Stomach (tissue), 9 donors: ENCODE measurements around the gene TGM2. TPM values are rescaled to one million over a fixed set of nuclear protein-coding genes. Genes with fewer than 3 reads are reported as not detected.

Experiments
- DNase-seq, 2 donors: peaks; one replicate each; pipeline versions ENCODE4 v3.0.0 to v3.0.0-alpha.2; 2013 to 2019
- H3K27ac ChIP-seq, 5 donors: fragments of 200-600 bp in 4 of 5; sonication (generic) in 4 of 5; one replicate each; pipeline ENCODE4 v1.5.1; 2013 to 2019; ENCODE audit warnings: mild to moderate bottlenecking in 1 of 5, moderate library complexity in 1 of 5
- H3K27me3 ChIP-seq, 3 donors: fragments of 200-600 bp; sonication (generic); one replicate each; pipeline ENCODE4 v1.5.1; 2017 to 2019; ENCODE audit warnings: mixed run types in 1 of 3
- H3K36me3 ChIP-seq, 4 donors: fragments of 200-600 bp; sonication (generic); 1 replicate in 3 of 4; 2 replicates in 1 of 4; pipeline ENCODE4 v1.5.1; 2016 to 2019
- H3K4me1 ChIP-seq, 4 donors: fragments of 200-600 bp; sonication (generic); one replicate each; pipeline ENCODE4 v1.5.1; 2016 to 2019
- H3K4me3 ChIP-seq, 4 donors: fragments of 200-600 bp; sonication (generic) in 3 of 4; one replicate each; pipeline ENCODE4 v1.5.1; 2016 to 2019; ENCODE audit warnings: mild to moderate bottlenecking in 1 of 4
- H3K9me3 ChIP-seq, 4 donors: fragments of 200-600 bp; sonication (generic); one replicate each; pipeline ENCODE4 v1.5.1; 2016 to 2019
- CTCF ChIP-seq, 7 experiments: fragments of 450-650 bp in 4 of 7; fragments of 200-600 bp in 3 of 7; sonication (generic) in 3 of 7; IDR thresholded peaks; one replicate each; pipeline ENCODE4 v1.5.1; 2016 to 2019; ENCODE audit warnings: antibody characterized with exemption in 7 of 7, control low read depth in 2 of 7, mild to moderate bottlenecking in 1 of 7
- EP300 ChIP-seq: sonication (generic); formaldehyde crosslinking; IDR thresholded peaks from one replicate; pipeline ENCODE4 v1.6.1; 2017; ENCODE audit warnings: antibody characterized with exemption
- POLR2A ChIP-seq, 4 donors: fragments of 450-650 bp; IDR thresholded peaks; one replicate each; pipeline ENCODE4 v1.6.1; 2016; ENCODE audit warnings: antibody characterized with exemption in 4 of 4, control low read depth in 2 of 4, mild to moderate bottlenecking in 1 of 4, moderate library complexity in 1 of 4
- POLR2AphosphoS5 ChIP-seq, 3 donors: sonication (generic); formaldehyde crosslinking; IDR thresholded peaks; one replicate each; pipeline ENCODE4 v1.6.1; 2016; ENCODE audit warnings: antibody characterized with exemption in 3 of 3
- WGBS, 5 donors: extraction: QIAGEN DNeasy Blood & Tissue Kit in 3 of 5; methylation state at CpG; one replicate each; pipeline versions ENCODE4 v1.1.5 to v1.1.7; 2013 to 2018; 5-methylcytosine and 5-hydroxymethylcytosine counted together
- intact Hi-C: fragments of 100-400 bp; cut with DNase I; formaldehyde crosslinking; loops from one replicate; pipeline ENCODE4 v1.15.1; 2023; ENCODE audit warnings: low total_unique reads
- polyA plus RNA-seq, 3 donors: library from polyadenylated mRNA; stranded (reverse); fragments of 200-250 nt; gene quantifications; one replicate each; pipeline ENCODE4 v1.2.3, GENCODE V29; 2013
- total RNA-seq, 5 donors: library from RNA; depleted of rRNA; stranded (reverse); fragments of >200 nt; gene quantifications; one replicate each; pipeline versions ENCODE4 v1.1.0 to v1.2.3, GENCODE V29; 2014 to 2016
- donor health status: healthy with polysubstance abuse.
- donor health status: Bipolar disorder and iron deficiency.
- donor health status: healthy.

The TGM2 gene
- total and polyA plus RNA-seq, 8 donors: 16.2 to 195 (median 33.3) TPM

GRCh38 chr20:38129248-38129865 is 35.7 kb downstream of the TGM2 start:
- 87 to 90% (median 88%) methylated on average over 6 of the region's 6 CpGs for WGBS, 5 donors
- Histone ChIP-seq H3K36me3 (peaks cover 0 to 46% (median 24%) of the 10 kb centered on the region in 4 donors), H3K4me1 (peaks cover 27 to 41% (median 32%) of the 10 kb centered on the region in 4 donors), H3K9me3 (no peaks in the 10 kb centered on the region), H3K27ac (peak overlapping the region in 1 of 5 donors; percentile 88), H3K4me3 (no peak overlapping the region), H3K27me3 (no peaks in the 10 kb centered on the region)
- intact Hi-C loops: no loop called here
- DNase-seq: no peak
- TF ChIP-seq POLR2A (IDR thresholded peaks at IDR 0.05): no peak
- TF ChIP-seq EP300: no peak
- TF ChIP-seq CTCF (IDR thresholded peaks at IDR 0.05): no peak

- TF ChIP-seq CTCF (IDR thresholded peaks at IDR 0.05): no peak
- TF ChIP-seq POLR2AphosphoS5 (IDR thresholded peaks at IDR 0.05): no peak
- TF ChIP-seq POLR2A (IDR thresholded peaks at IDR 0.05): no peak
- intact Hi-C loops: no loop called here
- Histone ChIP-seq H3K36me3 (peaks cover 0 to 44% (median 22%) of the 10 kb centered on the region in 4 donors), H3K4me3 (no peak overlapping the region), H3K27ac (peak overlapping the region in 2 of 5 donors; percentile 32 to 88), H3K4me1 (peaks cover 27 to 37% (median 28%) of the 10 kb centered on the region in 4 donors), H3K27me3 (no peaks in the 10 kb centered on the region), H3K9me3 (no peaks in the 10 kb centered on the region)
- no peak for DNase-seq
- WGBS, 5 donors: 90 to 100% (median 94%) methylated on average over 2 of the region's 2 CpGs
Measured at GRCh38 chr20:38128691-38129090, 36.4 kb downstream of the TGM2 start.

GRCh38 chr20:38127920-38128528 is 37.0 kb downstream of the TGM2 start:
- intact Hi-C loops: no loop called here

GRCh38 chr20:38126932-38127621 is 38.0 kb downstream of the TGM2 start:
- TF ChIP-seq POLR2AphosphoS5 (IDR thresholded peaks at IDR 0.05): peak in 2 of 3 donors; percentile 17 to 72
- no peak for TF ChIP-seq CTCF (IDR thresholded peaks at IDR 0.05)
- 39 to 45% (median 44%) methylated on average over 12 of the region's 12 CpGs for WGBS, 5 donors
- peaks cover 33 to 48% (median 37%) of the 10 kb centered on the region in 4 donors for H3K4me1 ChIP-seq
- no peak overlapping the region for H3K4me3 ChIP-seq
- peak overlapping the region; percentile 67 to 88 (median 75) for H3K27ac ChIP-seq
- H3K9me3 ChIP-seq: no peaks in the 10 kb centered on the region
- peaks cover 0 to 30% (median 15%) of the 10 kb centered on the region in 4 donors for H3K36me3 ChIP-seq
- H3K27me3 ChIP-seq: no peaks in the 10 kb centered on the region
- peak; percentile 43 to 77 for DNase-seq
- intact Hi-C loops: no loop called here

More at GRCh38 chr20:38127920-38128528, 37.0 kb downstream of the TGM2 start:
- TF ChIP-seq EP300: no peak
- H3K4me1 ChIP-seq: peaks cover 30 to 40% (median 31%) of the 10 kb centered on the region in 4 donors
- H3K27me3 ChIP-seq: no peaks in the 10 kb centered on the region
- peak overlapping the region in 2 of 5 donors; percentile 87 to 88 for H3K27ac ChIP-seq
- 85 to 92% (median 87%) methylated on average over 9 of the region's 9 CpGs for WGBS, 5 donors
- DNase-seq: no peak
- H3K4me3 ChIP-seq: no peak overlapping the region
- peaks cover 0 to 38% (median 20%) of the 10 kb centered on the region in 4 donors for H3K36me3 ChIP-seq
- no peaks in the 10 kb centered on the region for H3K9me3 ChIP-seq
